HG03280 (cell line): Measurements from ENCODE around the gene FAM181A.

ENCODE experiments used
- ATAC-seq: cut with Tn5 transposase; IDR thresholded peaks from one replicate; pipeline ENCODE4 v1.9.1; 2021; ENCODE audit warnings: mild to moderate bottlenecking, moderate library complexity; ENCODE audit not compliant: unreplicated experiment

FAM181A gene

DNA sequence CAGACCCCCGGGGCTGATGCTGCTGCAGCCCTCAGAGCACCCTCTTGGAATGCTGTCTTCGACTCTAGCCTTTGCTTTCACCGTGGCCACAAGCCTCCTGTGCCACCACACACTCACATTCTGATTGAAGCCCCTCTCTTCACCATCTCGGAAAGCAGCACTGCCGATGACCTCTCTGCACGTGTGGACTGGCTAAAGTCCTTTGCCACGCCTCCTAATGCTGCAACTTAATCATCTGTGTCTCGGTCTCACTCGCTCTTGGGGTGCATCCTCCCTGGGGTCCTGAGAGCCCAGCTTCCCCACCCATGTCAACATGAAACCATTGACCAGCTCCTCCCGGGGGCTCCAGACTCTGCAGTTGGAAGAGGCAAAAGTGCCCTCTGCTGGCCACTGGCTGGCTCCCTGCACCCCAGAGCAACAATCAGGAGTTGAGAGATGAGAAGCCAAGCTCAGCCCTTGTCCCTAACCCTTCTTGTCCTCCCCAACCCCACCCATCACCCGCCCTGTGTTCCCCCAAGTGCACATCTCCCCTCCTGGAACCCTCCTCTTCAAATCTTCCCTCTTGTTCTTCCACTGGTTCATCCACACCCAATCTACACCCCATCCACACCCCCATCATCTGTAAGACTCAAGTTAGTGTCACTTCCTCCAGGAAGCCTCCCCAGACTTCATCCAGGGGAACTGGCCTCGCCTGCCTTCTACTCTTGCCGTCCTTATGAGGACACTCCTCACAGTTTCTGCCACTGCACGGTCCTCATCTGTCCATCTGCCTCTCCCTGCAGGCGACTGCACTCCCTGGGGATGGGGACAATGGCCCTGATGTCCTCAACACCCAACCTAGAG lies 23.6 kb upstream of the FAM181A start:
- ATAC-seq: no peak

DNA sequence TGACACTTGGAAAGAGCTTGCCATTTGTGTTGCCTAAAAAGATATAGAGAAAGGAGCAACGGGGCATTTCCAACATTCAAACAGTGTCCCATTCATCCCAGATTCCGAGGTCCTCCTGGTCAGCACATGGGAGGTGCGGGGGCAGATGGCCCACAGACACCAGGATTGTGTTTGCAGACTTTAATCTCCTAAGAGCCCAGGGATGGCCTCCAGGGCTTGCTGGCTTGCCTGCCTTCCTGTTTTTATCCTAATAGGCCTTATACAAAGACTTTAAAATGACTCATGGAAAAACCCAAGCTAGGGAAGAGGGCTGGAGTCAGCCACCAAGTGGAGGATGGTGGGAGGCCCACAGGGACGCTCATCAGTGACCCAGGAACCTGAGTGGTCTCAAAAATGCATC lies 21.5 kb upstream of the FAM181A start:
- no peak for ATAC-seq

DNA sequence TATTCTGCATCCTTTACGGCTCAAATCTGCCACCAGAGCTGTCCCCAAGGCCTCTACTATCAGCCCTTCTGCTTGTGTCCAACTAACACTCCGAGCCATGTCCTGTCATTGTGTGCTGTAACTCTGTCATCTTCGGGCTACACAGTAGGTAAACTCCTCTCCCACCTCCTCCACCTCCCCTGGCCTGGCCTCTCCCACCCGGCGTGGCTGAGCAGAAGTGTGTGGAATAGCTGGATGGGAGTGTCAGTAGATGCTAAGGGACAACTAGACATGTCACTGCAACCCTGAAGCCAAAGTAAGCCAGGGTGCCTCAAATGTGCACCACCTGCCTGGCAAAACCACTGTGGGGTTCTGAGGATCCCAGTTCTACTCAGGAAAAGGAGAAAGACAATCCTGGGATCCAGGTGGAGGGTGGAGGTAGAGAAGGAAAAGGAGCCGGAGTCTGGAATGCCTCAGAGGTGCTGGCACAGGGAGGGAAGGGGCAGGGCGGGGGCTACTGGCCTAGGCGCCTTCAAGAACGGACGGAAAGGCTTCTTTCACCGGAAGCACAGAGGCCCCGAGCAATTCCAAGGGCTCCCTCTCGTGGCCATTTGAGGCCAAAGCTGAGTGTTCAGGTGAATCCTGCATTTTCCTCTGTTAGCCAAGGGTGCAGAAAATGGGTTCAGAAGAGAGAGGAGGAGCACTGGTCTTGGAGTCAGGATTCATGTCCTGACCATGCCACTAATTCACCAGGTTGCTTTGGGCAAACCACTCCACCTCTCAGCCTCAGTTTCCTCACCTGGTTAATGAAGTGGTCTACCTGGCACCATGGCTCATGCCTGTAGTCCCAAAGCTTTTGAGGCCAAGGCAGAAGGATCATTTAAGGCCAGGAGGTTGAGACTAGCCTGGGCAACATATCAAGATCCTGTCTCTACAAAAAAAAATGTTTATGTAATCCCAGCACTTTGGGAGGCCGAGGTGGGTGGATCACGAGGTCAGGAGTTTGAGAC lies 20.5 kb upstream of the FAM181A start:
- ATAC-seq: peak; percentile 72

DNA sequence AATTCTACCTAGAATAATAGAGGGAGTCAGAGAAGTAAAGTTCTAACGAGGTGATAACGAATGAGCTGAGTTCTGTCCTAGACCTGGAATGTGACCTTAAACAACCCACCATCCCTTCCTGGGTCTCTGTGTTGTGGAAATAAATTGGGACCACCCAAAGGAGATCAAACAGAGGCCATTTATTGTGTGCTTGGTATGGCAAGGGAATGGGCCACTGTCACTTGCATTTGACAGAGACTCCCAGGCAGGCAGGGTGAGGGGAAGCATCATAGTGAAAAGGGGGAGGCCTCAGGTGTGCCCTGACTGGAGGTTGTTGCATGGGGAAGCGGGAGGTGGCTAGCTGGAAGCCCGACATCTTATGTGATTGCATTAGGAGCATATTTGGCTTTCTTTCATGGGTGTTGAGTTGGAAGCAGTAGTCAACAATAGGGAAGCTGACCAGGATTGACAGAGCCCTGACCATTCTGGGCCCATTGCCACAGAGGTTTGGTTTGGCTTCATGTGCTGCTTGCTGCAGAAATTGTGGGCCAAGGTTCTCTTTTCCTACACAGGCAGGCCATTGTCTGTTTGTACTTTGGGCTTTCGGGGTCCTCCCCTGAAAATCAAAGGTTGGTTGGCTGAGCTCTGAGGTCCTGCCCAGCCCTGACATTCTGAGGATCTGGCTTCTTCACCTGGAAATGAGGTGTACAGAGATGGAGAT lies 17.6 kb upstream of the FAM181A start:
- ATAC-seq: no peak

DNA sequence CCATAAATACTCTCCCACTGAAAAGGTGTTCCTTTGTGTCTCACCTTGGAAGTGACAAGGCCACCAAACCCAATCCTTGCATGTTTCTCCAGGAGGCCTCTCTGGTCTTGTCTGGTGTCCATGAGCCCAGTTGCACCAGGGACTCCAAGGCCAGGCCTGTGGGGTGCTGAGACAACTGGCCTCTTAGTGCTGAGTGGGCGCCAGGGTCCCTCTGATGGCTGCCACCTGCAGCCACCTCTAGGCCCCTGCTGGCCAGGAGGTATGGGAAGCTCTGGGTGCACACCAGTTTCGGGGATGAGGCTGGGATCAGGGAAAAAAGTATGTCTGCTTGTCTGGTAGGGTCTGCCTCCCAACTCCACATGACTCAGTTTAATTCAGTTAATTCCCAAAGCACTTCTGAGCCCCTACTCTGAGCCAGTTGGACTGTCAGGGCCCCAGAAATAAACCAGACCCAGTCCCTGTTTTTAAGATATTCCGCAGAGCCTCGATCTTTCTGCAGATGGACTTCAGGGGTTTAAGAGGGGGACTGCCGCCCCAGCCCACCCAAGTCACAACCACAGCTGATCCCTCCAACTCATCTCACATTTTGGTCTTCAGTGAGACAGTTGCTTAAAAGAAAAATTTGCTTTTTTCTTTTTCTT lies 15.0 kb upstream of the FAM181A start:
- ATAC-seq: no peak

DNA sequence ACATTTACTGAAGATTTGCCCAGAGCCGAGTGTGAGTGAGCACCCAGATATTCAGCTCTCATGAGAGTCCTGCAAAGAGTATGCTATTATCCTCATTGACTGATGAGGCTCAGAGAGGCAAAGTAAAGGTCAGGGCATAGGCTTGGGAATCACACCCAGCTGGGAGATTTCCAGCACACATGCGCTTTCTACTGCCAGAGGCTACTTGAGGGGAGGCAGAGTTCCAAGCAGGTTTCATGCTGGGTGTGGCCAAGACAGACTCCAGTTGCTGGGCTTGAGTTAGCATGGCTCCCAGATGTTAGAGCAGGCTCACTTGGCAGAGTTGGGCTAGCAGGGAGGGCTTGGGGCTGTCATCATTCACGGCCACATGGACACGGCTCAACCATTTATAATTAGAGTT lies 14.4 kb upstream of the FAM181A start:
- no peak for ATAC-seq

DNA sequence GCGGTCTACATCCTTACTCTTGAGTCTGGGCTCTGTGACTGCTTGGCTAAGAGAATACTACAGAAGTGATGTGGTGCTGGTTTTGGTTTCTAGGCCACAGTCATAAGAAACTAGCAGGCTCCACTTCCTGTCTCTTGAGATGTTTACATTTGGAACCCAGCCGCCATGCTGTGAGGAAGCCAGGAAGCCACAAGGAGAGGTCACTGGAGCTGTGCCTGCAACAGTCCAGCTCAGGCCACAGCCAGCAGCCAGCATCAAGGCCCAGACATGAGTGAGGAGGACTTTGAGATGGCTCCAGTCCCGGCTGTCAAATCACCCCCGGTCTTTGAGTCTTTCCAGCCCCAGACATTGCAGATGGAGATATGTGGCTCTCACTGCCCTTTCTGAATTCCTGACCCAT lies 12.9 kb upstream of the FAM181A start:
- ATAC-seq: no peak

DNA sequence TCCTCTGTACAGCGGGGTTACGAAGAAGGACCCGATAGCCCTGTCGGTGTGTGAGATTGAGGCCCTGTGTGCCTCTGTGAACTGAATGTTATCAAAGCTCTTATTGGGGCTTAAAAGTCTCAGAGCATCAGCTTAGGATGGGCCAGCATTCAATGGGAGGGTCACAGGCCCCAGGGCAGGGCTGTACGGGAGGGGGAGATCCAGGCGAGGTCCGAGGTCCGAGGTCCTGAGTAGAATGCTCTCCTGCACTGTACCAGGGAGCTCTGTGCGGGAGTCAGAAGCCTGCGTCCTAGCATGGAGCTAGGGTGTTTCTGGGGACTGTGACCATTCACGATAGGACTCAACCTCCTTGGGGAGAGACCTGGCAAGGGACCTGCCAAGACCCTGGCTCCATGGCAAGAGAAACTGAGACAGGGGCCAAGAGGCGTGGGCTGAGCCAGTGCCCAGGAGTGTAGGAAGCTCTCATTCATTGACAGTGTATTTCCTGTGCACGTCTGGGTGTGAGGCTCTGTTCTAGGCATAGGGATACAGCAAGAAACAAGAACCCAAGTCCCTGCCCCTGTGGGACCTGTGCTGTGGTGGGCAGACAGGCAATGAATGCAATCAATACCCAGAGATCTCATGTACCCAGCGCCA lies 12.0 kb upstream of the FAM181A start:
- ATAC-seq: no peak

DNA sequence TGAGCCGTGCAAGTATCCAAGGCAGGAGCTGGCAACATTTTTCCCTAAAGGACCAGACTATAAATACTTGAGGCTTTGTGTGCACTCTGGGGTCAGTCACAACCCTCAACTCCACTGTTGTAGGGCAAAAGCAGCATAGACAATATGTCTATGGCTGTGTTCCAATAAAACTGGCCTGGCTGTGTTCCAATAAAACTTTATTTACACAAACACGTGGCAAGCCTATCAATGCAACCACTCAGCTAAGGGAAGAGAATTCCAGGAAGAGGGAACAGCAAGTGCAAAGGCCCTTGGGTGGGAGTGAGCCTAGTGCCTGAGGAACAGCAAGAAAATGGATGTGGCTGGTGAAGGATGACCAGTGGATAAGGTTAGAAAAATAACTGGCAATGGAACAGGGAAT lies 11.3 kb upstream of the FAM181A start:
- ATAC-seq: no peak

DNA sequence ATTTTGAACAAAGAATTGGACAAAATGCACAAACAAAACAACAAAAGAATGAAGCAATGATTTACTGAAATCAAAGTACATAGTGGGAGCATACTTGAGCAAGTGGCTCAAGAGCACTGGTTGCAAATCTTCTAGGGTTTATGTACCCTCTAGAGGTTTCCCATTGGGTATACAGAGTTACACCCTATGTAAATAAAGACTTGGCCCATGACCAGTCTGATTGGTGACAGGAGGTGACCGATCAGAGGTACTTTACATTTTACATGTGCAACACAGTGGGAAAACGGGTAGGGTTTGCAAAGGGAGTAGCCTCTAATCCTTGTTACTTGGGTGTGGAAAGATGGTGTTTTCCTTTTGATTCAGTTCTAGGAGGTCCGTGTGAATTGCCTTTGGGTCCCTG lies 10.6 kb upstream of the FAM181A start:
- ATAC-seq: no peak

DNA sequence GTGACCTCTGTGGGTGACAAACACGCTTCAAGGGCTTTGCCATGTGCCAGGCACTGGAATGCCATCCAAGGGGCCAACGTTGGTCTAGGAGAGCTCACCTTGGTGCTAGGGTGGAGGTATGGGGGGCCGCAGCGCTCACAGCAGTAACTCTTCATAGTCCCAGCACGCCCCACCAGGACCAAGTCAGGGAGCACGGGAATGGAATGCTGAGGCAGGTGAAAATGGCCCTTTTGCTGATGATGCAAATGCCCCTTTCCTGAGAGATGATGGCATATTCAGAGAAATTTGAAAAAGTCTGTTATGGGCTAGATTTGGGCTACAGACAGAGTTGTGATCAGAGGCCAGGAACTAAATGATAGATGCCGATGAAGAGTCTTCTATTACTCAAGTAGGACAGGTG lies 10.0 kb upstream of the FAM181A start:
- no peak for ATAC-seq

DNA sequence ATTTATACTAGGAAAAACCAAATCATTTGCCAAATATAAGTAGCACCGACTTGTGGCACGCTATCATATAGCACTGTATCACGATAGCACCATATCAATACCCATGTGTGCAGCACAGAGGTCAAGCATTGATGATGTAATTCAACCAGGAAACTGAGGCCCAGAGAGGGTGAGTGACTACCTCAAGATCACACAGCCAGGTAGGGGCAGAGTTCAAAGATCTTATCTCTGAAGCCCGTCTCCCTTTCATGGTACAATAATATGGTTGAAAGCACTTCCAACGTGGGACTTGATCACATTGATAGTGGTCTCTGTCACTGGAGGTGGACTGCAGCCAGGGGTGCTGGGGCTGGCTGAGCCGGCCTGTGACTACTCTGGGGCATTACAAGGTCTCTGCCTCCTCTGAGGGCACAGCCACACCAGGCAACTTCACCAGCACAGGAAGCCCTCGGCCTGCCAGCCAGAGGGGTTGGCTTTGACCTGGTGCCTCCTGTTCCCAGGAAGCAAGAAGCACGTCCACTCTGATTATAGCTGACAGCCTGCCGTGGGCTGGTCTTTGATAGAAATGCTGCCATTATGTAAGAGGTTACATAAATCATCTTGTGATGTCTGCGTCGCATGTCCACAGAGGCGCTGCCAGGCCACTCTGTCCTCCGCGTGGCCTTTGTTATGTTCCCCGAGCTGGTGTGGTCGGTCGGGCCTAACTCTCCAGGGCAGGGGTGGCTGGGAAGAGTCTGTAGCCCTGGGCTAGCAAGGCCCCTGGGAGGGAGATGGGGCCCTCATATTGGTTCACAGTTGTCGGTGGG lies 5.9 kb upstream of the FAM181A start:
- no peak for ATAC-seq

DNA sequence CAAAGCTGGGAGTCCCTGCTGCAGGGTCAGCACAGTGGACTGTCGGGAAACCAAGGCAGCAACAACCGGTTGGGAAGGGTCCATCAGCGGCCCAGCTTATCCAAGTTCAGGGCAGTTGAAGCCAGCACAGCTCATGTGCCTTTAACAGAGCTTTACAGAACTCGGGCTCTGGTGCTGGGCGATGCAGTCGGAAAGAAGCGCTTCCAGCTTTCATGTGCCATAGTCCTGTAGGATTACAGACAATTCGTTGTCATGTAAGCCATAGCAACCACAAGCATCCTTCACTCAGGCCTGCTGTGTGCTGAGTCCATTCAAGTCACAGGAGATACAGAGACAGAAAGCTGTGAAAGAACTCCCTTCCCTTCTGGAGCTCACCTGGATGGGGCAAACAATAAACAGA lies 3.5 kb upstream of the FAM181A start:
- no peak for ATAC-seq

DNA sequence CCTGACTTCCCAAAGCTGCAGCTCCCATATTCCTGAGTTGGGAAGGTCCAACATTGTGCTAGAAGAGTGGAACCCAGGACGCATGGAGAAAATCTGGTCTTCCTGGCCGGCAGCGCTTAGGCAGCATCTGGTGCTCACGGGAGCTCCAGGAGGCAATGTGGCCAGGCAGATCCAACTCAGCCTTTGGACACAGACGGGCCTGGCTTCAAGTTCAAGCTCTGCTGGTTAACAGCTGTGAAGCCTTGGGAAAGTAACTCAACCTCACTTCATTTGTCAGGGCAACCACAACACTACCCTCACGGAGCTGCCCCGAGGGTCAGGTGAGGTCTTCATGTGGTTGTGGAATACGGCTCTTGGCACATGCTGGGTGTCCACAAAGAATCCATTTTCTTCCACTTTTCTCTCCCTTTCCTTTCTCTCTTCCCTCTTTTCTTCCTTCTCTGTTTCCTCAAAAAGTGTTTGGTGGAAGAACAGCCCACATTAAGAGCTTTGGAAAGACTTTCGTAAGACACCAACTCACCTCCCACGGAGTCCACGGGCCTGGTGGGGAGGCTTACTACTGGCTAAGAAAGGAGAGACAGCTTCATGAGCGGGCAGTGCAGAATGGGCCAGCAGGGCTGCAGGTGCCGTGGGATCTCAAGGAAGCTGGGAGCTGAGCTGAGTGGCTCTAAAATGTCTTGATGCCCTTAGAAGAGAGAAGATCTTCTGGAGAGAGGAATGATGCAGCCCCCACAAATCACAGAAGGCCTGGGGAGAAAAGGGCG lies 2.4 kb upstream of the FAM181A start:
- no peak for ATAC-seq

DNA sequence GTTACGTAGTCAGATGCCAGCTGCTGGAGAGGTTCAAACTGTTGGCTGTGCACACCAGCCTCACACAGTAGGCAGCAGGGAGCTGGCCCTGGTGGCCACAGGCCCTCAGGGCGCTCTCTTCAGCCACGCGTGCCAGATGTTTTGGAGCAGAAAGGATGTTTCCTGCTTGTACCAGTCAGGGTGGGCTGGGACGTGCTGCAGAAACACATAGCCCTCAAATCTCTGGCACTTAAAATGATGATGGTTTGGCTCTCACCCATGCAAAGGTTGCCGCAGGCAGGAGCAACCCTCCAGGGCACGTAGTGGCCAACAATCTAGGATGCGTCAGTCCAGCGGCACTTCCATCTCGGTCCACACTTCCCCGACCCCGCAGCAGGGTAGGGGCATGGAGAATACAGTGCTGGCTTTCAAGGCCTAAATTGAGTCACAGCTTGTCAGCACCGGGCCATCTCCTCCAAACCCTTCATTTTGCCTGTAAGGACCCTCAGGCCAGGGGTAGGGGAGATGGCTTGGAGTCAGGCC lies 1.7 kb upstream of the FAM181A start:
- no peak for ATAC-seq

DNA sequence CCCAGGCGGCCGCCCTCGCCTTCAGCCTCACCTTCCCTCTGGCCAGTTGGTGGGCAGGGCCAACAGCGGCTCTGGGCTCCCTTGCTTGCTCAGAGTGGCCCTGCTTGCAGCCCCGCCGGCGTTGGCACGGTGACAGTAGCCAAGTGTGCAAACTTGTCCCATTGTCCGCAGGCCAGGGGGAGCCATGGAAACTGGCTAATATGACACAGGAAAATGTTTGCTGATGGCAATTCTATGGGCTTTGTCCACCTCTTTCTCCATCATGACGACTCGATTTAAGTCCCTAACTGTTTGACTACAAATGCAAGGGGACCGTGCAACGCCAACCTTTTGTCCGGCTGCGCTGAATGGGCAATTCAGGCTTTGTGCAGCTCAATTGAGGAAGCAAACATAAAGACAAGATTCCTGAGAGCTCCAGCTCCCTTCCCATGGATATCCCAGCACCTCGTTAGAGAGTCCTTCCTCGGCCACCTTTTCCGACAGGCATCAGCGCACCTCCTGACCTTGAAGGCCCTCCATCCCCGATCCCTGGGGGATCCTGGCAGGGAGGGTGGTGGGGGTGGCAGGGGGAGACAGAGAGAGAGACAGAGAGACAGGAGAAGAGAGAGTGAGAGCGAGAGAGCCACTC lies 785 bp upstream of the FAM181A start:
- no peak for ATAC-seq

DNA sequence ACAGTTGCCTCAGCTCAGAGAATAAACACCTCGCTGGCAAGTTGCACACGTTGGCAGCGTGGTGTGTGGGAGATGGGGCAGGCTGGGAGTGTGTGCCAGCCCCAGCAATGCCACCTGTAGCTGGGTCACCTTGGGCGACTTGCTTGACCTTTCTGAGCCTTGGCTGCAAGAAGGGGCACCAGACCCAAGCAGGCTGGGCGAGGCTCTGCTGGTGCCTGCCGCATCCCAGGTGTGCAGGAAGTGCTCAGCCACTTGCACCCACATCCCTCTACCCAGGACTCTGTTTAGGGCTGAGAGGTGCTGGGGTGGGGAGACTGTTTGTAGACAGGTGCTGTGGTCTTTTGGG lies 629 bp downstream of the FAM181A start:
- no peak for ATAC-seq
